ENCODE data around the gene ORAI3.

ORAI3 gene

DNA sequence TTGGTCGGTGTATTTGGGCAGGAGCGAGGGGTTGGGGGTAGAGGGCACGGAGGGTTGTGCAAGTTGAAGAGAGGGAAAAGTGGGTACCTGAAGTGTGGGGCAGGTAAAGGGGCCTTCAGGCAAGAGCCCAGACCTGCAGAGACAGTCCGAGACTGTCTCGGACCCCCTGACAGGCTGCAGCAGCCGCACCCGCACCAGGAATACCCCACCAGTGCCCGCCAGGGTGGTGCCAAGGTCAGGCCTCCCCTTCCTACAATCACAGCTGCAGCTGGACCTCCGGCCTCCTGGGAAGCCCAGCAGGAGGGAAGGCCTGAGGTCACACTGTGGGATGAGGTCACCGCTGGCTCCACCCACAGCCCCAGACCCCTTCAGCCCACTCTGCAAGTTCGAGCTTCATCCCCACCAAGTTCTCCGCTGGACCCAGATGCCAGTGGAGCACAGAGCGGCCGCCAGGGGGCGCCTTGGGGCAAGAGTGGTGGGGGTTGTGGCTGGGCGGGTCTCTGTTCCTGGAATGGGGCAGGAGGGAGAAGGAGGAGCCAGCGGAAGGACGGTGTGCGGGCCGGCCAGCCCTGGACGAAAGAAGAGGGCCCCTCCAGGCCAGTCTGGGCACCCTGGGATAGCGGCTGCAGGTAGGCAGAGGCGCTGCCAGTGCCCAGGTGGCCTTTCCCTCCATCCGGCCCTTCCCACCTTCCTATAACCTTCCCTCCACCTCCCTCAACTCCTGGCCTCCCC, 36.0 kb downstream of the ORAI3 start, which contains the start of gene HSD3B7:
HSD3B7 (plus strand) TSS at position 539 of the 732 bp plus-strand sequence. CDS start 452 bp downstream, outside the sequence.
- POLR2A ChIA-PET (ENCODE audit: low non-redundant PET): interaction anchor here (0.6 kb wide), 1 partner anchor 8 kb away, joined by 3 read pairs; no protein-coding TSS in a partner anchor

DNA sequence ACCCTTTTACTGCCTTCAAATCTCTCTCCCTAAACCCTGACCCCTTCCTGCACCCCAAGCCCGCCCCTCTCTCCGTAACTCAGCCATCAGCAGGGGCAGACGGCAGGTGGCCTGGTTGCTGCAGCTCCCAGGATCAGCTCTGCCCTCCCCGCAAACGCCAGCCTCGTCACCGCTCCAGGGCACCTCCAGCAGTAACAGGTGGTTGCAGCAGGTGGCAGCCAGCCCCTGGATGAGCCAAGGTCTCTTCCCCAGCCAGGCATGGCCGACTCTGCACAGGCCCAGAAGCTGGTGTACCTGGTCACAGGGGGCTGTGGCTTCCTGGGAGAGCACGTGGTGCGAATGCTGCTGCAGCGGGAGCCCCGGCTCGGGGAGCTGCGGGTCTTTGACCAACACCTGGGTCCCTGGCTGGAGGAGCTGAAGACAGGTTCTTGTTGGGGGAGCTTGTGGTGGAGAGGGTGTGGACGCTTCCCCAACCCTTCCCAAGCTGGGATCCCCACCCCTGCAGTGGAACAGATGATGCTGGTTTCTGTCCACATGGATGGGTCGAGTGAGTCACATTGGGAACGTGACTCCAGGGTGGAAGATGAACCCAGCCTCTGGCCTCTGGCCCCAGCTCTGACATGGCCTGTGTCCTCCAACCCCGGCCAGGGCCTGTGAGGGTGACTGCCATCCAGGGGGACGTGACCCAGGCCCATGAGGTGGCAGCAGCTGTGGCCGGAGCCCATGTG, 36.7 kb downstream of the ORAI3 start:
- DNase-seq (ENCODE audit: low spot score): peak; percentile 68

More for the DNA sequence above, 36.0 kb downstream of the ORAI3 start, which contains the start of gene HSD3B7:
- H3K27ac ChIP-seq: peak within 1 kb of the TSS; percentile 71
- TF ChIP-seq CTCF (conservative IDR thresholded peaks at IDR 0.05; ENCODE audit: low read depth): peak; percentile 94
- DNase-seq (ENCODE audit: low spot score): peak; percentile 93
- CTCF ChIA-PET: interaction anchor here (0.5 to 2.7 kb wide), 48 partner anchors 9 to 884 kb away, joined by 3 to 23 read pairs (median 4); partner anchors contain the start of genes FUS, PRSS53, PRSS8 and STX4

GRCh38 chr16:30986129-30986991, 37.5 kb downstream of the ORAI3 start:
- no peak for TF ChIP-seq CTCF (conservative IDR thresholded peaks at IDR 0.05; ENCODE audit: low read depth)
- peak overlapping the region; percentile 71 for H3K27ac ChIP-seq
- POLR2A ChIA-PET (ENCODE audit: low non-redundant PET): no interaction called here
- DNase-seq (ENCODE audit: low spot score): no peak
- CTCF ChIA-PET: interaction anchor here (0.5 to 2.7 kb wide), 23 partner anchors 11 to 878 kb away, joined by 3 to 23 read pairs (median 5); partner anchors contain the start of genes PRSS53, STX4, VKORC1 and ZNF646

More for the DNA sequence above, 36.7 kb downstream of the ORAI3 start:
- POLR2A ChIA-PET (ENCODE audit: low non-redundant PET): no interaction called here
- peak overlapping the region; percentile 71 for H3K27ac ChIP-seq
- no peak for TF ChIP-seq CTCF (conservative IDR thresholded peaks at IDR 0.05; ENCODE audit: low read depth)
- CTCF ChIA-PET: interaction anchor here (0.5 to 2.7 kb wide), 41 partner anchors 8 to 883 kb away, joined by 3 to 23 read pairs (median 5); partner anchors contain the start of genes FUS, PRSS53, PRSS8 and STX4

GRCh38 chr16:30987581-30988190, 38.8 kb downstream of the ORAI3 start:
- ChIA-PET CTCF (no interaction called here), POLR2A (ENCODE audit: low non-redundant PET) (no interaction called here)
- no peak for TF ChIP-seq CTCF (conservative IDR thresholded peaks at IDR 0.05; ENCODE audit: low read depth)
- H3K27ac ChIP-seq: peak overlapping the region; percentile 19
- no peak for DNase-seq (ENCODE audit: low spot score)

DNA sequence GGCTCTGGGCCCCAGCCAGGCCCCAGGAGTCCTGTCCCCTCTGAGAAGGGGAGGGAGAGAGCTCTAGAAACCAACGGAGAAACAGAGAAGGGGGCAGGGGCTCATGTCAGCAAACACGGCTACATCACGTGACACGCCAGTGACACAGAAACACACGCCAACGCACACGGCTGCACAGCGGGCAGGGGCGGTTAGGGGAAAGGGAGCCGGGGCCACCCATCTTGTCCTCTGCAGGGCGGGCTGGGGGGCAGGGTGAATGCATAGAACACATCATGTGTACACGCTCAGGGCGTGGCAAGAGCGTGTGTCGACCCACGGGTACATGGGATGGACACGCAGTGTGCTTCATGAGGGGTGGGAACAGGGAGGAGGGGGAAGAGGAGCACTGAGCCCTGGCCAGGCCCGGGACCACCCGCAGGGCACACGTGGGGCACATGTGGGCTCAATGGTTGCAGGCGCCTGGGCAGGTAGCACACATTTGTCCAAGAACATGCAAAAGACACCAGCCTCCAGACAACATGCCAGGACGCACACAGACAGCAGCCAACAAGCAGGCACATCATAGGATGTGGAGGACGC, 40.7 kb downstream of the ORAI3 start:
- ChIA-PET CTCF (interaction anchor here (0.7 kb wide), 1 partner anchor 176 kb away, joined by 4 read pairs; no protein-coding TSS in a partner anchor), POLR2A (ENCODE audit: low non-redundant PET) (no interaction called here)
- TF ChIP-seq CTCF (conservative IDR thresholded peaks at IDR 0.05; ENCODE audit: low read depth): no peak

More for the DNA sequence above, 40.7 kb downstream of the ORAI3 start:
- peak overlapping the region; percentile 28 for H3K27ac ChIP-seq
- DNase-seq (ENCODE audit: low spot score): no peak

All from RWPE1 (cell line).